ENCODE measurements around the gene RIC3.

RIC3 gene

GRCh38 chr11:8105133-8105532 lies 63.7 kb downstream of the RIC3 start:
- Mint-ChIP-seq H3K4me1 (ENCODE audit: low read depth) (no peaks in the 10 kb centered on the region), H3K27ac (no peak overlapping the region), H3K27me3 (no peaks in the 10 kb centered on the region), H3K9me3 (no peaks in the 10 kb centered on the region), H3K4me3 (no peak overlapping the region), H3K36me3 (ENCODE audit: low read depth) (no peaks in the 10 kb centered on the region)
- intact Hi-C loops (cut with micrococcal nuclease) = no loop called here

- H3K9me3 Mint-ChIP-seq = no peaks in the 10 kb centered on the region
- H3K27ac Mint-ChIP-seq = no peak overlapping the region
- H3K36me3 Mint-ChIP-seq (ENCODE audit: low read depth) = no peaks in the 10 kb centered on the region
- H3K4me3 Mint-ChIP-seq = no peak overlapping the region
- no peaks in the 10 kb centered on the region for H3K4me1 Mint-ChIP-seq (ENCODE audit: low read depth)
- intact Hi-C loops (cut with micrococcal nuclease) = no loop called here
- H3K27me3 Mint-ChIP-seq = no peaks in the 10 kb centered on the region
Measured at GRCh38 chr11:8103909-8104308, 64.9 kb downstream of the RIC3 start.

DNA sequence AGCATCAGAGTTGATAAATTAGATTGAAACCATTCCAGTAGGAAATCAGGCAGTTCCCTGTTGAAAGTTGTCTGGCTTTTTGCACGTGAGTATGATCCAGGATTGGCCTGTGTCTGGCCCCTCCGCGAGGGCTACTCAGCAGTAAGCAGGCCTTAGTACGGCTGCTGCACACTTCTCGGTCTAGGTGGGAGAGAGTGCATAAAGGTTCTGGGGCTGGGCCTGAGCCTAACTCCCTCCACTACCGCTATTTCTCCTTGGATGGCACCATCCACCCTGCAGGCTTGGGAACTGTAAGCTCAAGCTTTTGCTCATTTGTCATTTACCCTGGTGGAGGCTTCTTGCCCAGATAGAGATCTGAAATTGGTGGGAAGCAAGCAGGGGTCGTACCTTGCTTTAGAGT lies 65.9 kb downstream of the RIC3 start:
- no peak overlapping the region for H3K27ac Mint-ChIP-seq
- intact Hi-C loops (cut with micrococcal nuclease) = no loop called here
- no peaks in the 10 kb centered on the region for H3K27me3 Mint-ChIP-seq
- no peaks in the 10 kb centered on the region for H3K4me1 Mint-ChIP-seq (ENCODE audit: low read depth)
- no peak overlapping the region for H3K4me3 Mint-ChIP-seq
- no peaks in the 10 kb centered on the region for H3K9me3 Mint-ChIP-seq
- H3K36me3 Mint-ChIP-seq (ENCODE audit: low read depth) = no peaks in the 10 kb centered on the region

- no peaks in the 10 kb centered on the region for H3K36me3 Mint-ChIP-seq (ENCODE audit: low read depth)
- intact Hi-C loops (cut with micrococcal nuclease) = no loop called here
- no peak overlapping the region for H3K27ac Mint-ChIP-seq
- H3K27me3 Mint-ChIP-seq = no peaks in the 10 kb centered on the region
- no peaks in the 10 kb centered on the region for H3K4me1 Mint-ChIP-seq (ENCODE audit: low read depth)
- no peaks in the 10 kb centered on the region for H3K9me3 Mint-ChIP-seq
- H3K4me3 Mint-ChIP-seq = no peak overlapping the region
Measured at GRCh38 chr11:8102296-8102915, 66.4 kb downstream of the RIC3 start.

DNA sequence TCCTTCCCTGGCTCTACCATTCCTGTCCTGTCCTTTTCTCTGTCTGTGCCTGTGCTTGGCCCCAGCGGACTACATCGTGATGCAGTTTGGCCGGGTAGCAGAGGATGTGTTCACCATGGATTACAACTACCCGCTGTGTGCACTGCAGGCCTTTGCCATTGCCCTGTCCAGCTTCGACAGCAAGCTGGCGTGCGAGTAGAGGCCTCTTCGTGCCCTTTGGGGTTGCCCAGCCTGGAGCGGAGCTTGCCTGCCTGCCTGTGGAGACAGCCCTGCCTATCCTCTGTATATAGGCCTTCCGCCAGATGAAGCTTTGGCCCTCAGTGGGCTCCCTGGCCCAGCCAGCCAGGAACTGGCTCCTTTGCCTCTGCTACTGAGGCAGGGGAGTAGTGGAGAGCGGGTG lies 67.4 kb downstream of the RIC3 start:
- Mint-ChIP-seq H3K27me3 (no peaks in the 10 kb centered on the region), H3K27ac (no peak overlapping the region), H3K9me3 (no peaks in the 10 kb centered on the region), H3K36me3 (ENCODE audit: low read depth) (no peaks in the 10 kb centered on the region), H3K4me3 (no peak overlapping the region), H3K4me1 (ENCODE audit: low read depth) (no peaks in the 10 kb centered on the region)
- intact Hi-C loops (cut with micrococcal nuclease) = no loop called here

DNA sequence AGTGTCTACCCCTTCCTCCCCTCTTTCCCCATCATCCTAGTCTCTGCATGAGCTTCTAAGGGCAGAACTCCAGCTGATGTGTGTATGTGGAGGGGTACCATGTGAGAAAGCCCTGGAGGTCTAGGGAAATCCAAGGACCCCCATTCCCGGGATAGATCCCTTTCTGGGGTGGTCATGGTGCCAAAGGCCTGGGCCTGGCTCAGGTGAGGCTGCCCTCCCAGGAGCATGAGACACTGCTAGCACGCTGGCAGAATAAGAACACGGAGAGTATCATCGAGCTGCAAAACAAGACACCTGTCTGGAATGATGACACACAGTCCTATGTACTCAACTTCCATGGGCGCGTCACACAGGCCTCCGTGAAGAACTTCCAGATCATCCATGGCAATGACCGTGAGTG lies 68.2 kb downstream of the RIC3 start:
- no peak overlapping the region for H3K27ac Mint-ChIP-seq
- no peaks in the 10 kb centered on the region for H3K9me3 Mint-ChIP-seq
- no peaks in the 10 kb centered on the region for H3K27me3 Mint-ChIP-seq
- intact Hi-C loops (cut with micrococcal nuclease) = no loop called here
- no peak overlapping the region for H3K4me3 Mint-ChIP-seq
- H3K36me3 Mint-ChIP-seq (ENCODE audit: low read depth) = no peaks in the 10 kb centered on the region
- H3K4me1 Mint-ChIP-seq (ENCODE audit: low read depth) = no peaks in the 10 kb centered on the region

DNA sequence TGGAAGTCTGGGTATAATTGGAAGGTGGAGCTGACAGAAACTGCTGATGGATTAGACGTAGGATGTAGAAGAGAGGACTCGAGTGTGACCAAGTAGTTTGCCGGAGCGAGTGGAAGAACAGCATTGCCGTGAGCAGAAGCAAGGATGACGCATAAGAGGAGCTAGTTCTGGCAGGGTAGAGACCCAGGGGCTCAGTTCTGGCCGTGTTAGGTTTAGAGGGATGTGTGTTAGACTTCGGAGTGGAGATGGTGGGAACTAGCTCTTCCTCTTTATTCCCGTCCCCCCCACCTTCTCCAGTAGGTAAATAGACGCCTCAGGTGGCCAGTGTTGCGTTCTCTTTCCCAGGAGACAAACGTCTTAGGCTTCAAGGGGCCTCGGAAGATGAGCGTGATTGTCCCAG lies 68.7 kb downstream of the RIC3 start:
- H3K27ac Mint-ChIP-seq = no peak overlapping the region
- no peaks in the 10 kb centered on the region for H3K4me1 Mint-ChIP-seq (ENCODE audit: low read depth)
- no peaks in the 10 kb centered on the region for H3K9me3 Mint-ChIP-seq
- no peaks in the 10 kb centered on the region for H3K36me3 Mint-ChIP-seq (ENCODE audit: low read depth)
- intact Hi-C loops (cut with micrococcal nuclease) = no loop called here
- H3K4me3 Mint-ChIP-seq = no peak overlapping the region
- H3K27me3 Mint-ChIP-seq = no peaks in the 10 kb centered on the region

GRCh38 chr11:8099291-8099899 lies 69.4 kb downstream of the RIC3 start:
- H3K27ac Mint-ChIP-seq = no peak overlapping the region
- H3K9me3 Mint-ChIP-seq = no peaks in the 10 kb centered on the region
- no peaks in the 10 kb centered on the region for H3K4me1 Mint-ChIP-seq (ENCODE audit: low read depth)
- no peaks in the 10 kb centered on the region for H3K36me3 Mint-ChIP-seq (ENCODE audit: low read depth)
- H3K4me3 Mint-ChIP-seq = no peak overlapping the region
- no peaks in the 10 kb centered on the region for H3K27me3 Mint-ChIP-seq
- intact Hi-C loops (cut with micrococcal nuclease) = loop anchor here (1.0 to 10.0 kb wide), 4 partner anchors 66 to 1005 kb away; no protein-coding TSS in a partner anchor

DNA sequence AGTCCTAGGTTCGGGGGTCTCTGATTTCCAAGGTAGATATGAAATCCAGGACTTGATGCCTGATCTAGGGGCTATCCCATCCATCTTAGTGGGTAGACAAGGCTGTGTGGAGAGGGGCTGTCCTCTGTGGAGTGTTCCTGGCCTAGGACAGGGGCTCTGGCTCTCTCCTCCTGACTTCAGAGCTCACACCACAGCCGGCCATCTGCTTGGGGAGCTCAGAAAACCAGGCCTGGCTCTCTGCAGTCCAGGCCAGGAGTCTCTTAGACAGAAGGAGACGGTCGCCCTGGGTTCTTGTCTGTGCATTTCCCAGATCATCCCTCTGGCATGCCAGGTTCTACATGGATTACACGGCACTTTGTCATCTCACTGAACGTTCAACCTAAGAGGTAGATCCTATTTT lies 69.9 kb downstream of the RIC3 start:
- H3K4me3 Mint-ChIP-seq = no peak overlapping the region
- H3K4me1 Mint-ChIP-seq (ENCODE audit: low read depth) = no peaks in the 10 kb centered on the region
- no peak overlapping the region for H3K27ac Mint-ChIP-seq
- H3K27me3 Mint-ChIP-seq = no peaks in the 10 kb centered on the region
- H3K36me3 Mint-ChIP-seq (ENCODE audit: low read depth) = no peaks in the 10 kb centered on the region
- no peaks in the 10 kb centered on the region for H3K9me3 Mint-ChIP-seq
- intact Hi-C loops (cut with micrococcal nuclease) = loop anchor here (1.0 to 10.0 kb wide), 4 partner anchors 66 to 1004 kb away; no protein-coding TSS in a partner anchor

DNA sequence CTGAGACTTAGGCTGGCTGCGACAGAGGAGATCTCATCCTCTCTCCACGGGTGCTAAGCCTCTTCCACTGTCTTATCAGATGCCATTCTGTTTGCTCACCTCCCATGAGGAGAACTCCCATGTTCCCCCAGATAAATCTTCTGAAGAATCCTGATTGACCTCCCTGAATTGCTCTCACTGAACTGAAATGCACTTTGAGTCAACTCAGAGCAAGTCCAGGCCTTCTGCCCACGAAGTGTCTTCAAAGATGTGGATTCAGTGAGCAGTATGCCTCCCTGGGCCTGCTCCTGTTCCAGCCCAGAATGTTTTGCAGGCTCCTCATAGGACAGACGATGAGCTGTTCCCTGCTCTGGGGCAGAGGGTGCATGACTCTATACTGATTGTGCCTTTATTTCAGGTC lies 70.5 kb downstream of the RIC3 start:
- intact Hi-C loops (cut with micrococcal nuclease) = loop anchor here (10.0 kb wide), 2 partner anchors 204 to 1004 kb away; no protein-coding TSS in a partner anchor
- Mint-ChIP-seq H3K4me3 (no peak overlapping the region), H3K36me3 (ENCODE audit: low read depth) (no peaks in the 10 kb centered on the region), H3K9me3 (no peaks in the 10 kb centered on the region), H3K27me3 (no peaks in the 10 kb centered on the region), H3K4me1 (ENCODE audit: low read depth) (no peaks in the 10 kb centered on the region), H3K27ac (no peak overlapping the region)

DNA sequence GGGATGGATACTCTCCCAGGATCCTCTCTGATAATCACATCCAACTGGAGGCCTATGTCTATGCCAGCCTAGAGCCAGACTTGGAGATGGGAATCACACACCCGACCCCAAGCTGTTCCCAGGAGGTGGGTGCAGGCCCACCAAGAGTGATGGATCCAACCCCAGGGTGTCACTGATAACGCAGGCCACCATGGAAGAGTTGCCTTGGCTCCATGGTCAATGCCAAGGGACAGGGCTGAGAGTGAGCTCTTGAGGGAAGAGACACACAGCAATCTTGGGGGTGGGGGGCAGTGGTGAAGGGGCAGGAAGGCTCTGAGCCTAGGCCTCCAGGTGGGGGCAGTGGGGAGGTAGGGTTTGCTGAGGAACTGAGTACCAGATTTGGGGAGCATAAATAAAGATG lies 70.9 kb downstream of the RIC3 start:
- Mint-ChIP-seq H3K36me3 (ENCODE audit: low read depth) (no peaks in the 10 kb centered on the region), H3K27ac (no peak overlapping the region), H3K9me3 (no peaks in the 10 kb centered on the region), H3K4me1 (ENCODE audit: low read depth) (no peaks in the 10 kb centered on the region), H3K4me3 (no peak overlapping the region), H3K27me3 (no peaks in the 10 kb centered on the region)
- intact Hi-C loops (cut with micrococcal nuclease) = loop anchor here (10.0 kb wide), 2 partner anchors 203 to 1003 kb away; no protein-coding TSS in a partner anchor

DNA sequence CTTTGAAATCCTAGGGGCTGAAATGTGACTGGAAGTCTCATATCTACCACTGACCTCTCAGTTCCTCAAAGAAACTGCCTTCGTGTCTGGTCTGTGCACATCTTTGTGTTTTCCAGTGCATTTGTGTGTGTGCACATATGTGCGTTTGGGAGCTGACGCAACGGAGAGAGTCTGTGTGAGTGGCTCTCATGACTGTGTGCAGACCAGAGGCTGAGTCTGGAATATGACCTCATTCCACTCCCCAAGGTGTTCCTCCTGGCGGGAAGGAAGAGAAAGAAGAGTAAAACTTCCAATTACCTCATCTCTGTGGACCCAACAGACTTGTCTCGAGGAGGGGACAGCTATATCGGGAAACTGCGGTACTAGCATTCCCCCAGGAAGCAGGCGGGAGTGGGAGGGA lies 71.4 kb downstream of the RIC3 start:
- Mint-ChIP-seq H3K4me3 (no peak overlapping the region), H3K36me3 (ENCODE audit: low read depth) (no peaks in the 10 kb centered on the region), H3K27ac (no peak overlapping the region), H3K9me3 (no peaks in the 10 kb centered on the region), H3K27me3 (no peaks in the 10 kb centered on the region), H3K4me1 (ENCODE audit: low read depth) (no peaks in the 10 kb centered on the region)
- intact Hi-C loops (cut with micrococcal nuclease) = loop anchor here (10.0 kb wide), 2 partner anchors 203 to 1003 kb away; no protein-coding TSS in a partner anchor

DNA sequence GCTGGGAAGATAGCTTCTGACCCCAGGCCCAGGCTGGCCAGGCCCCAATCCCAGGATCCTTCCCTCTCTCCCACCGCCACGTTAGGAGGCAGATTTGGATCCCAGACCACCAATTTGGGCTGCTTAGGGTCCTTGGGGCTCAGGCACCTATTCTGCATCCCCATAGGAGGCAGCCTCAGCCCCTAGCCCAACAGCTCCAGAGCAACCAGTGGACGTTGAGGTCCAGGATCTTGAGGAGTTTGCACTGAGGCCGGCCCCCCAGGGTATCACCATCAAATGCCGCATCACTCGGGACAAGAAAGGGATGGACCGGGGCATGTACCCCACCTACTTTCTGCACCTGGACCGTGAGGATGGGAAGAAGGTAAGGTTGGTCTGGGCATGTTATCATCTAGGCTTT lies 71.8 kb downstream of the RIC3 start:
- Mint-ChIP-seq H3K9me3 (no peaks in the 10 kb centered on the region), H3K36me3 (ENCODE audit: low read depth) (no peaks in the 10 kb centered on the region), H3K27me3 (no peaks in the 10 kb centered on the region), H3K4me3 (no peak overlapping the region), H3K4me1 (ENCODE audit: low read depth) (no peaks in the 10 kb centered on the region), H3K27ac (no peak overlapping the region)
- intact Hi-C loops (cut with micrococcal nuclease) = loop anchor here (10.0 kb wide), 2 partner anchors 202 to 1002 kb away; no protein-coding TSS in a partner anchor

DNA sequence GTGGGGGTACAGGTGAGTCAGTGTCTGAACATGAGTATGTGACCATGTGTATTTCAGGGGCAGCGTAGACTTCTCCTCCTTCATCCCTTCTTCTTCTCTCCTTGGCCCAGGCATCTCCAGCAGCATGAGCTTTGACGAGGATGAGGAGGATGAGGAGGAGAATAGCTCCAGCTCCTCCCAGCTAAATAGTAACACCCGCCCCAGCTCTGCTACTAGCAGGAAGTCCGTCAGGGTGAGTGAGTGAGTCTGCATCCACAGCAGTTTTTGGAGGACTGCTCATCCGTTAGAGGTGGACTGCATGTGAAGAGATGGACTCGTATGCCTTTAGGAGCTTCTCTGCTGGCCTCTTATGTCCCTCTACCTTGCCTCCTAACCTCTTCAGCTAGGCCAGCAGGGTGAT lies 72.2 kb downstream of the RIC3 start:
- no peaks in the 10 kb centered on the region for H3K9me3 Mint-ChIP-seq
- no peaks in the 10 kb centered on the region for H3K36me3 Mint-ChIP-seq (ENCODE audit: low read depth)
- H3K4me3 Mint-ChIP-seq = no peak overlapping the region
- H3K27ac Mint-ChIP-seq = no peak overlapping the region
- no peaks in the 10 kb centered on the region for H3K4me1 Mint-ChIP-seq (ENCODE audit: low read depth)
- no peaks in the 10 kb centered on the region for H3K27me3 Mint-ChIP-seq
- intact Hi-C loops (cut with micrococcal nuclease) = loop anchor here (10.0 kb wide), 2 partner anchors 202 to 1002 kb away; no protein-coding TSS in a partner anchor
